HEK293 (cell line): ENCODE data around the gene CDC14A.

Source experiments
- ZNF175 ChIP-seq: fragments of 450-650 bp; formaldehyde crosslinking; IDR thresholded peaks from 2 replicates; pipeline ENCODE4 v1.5.1; 2016; ENCODE audit warnings: missing biosample characterization, missing genetic modification characterization
- ZNF837 ChIP-seq: fragments of 450-650 bp; formaldehyde crosslinking; IDR thresholded peaks from 2 replicates; pipeline ENCODE4 v1.5.1; 2016; ENCODE audit warnings: missing biosample characterization, missing genetic modification characterization
- TF ChIP-seq, protein P1 (sequence below): fragments of 450-650 bp; formaldehyde crosslinking; IDR thresholded peaks from 2 replicates; pipeline ENCODE4 v1.5.1; 2016; ENCODE audit warnings: missing biosample characterization, missing genetic modification characterization
- TF ChIP-seq, protein P2 (sequence below): fragments of 450-650 bp; formaldehyde crosslinking; IDR thresholded peaks from 2 replicates; pipeline ENCODE4 v1.5.1; 2016; ENCODE audit warnings: missing biosample characterization, missing genetic modification characterization
- TF ChIP-seq, protein P3 (sequence below): fragments of 450-650 bp; formaldehyde crosslinking; conservative IDR thresholded peaks from 2 replicates; pipeline ENCODE4 v1.5.1; 2016; ENCODE audit warnings: low read depth, missing biosample characterization, missing genetic modification characterization

DNA sequence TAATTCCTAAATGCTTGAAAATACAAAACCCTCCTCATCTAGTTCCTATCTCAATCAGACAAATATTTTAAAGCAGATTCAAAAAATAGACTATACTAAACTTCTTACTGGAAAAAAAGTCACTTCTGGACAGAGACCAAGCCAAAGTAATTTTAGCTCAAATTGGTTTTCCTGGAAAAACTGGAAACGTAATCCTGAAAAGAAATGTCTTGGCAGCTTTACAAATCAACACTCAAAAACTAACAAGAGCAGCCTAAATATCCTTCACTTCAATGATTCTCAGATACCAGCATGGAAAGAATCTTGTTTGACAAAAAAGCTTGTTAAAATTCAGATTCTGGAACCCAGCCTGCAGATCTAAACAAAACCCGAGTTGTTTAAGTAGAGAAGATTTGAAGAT lies 176.6 kb downstream of the CDC14A start:
- TF ChIP-seq, protein P1, sequence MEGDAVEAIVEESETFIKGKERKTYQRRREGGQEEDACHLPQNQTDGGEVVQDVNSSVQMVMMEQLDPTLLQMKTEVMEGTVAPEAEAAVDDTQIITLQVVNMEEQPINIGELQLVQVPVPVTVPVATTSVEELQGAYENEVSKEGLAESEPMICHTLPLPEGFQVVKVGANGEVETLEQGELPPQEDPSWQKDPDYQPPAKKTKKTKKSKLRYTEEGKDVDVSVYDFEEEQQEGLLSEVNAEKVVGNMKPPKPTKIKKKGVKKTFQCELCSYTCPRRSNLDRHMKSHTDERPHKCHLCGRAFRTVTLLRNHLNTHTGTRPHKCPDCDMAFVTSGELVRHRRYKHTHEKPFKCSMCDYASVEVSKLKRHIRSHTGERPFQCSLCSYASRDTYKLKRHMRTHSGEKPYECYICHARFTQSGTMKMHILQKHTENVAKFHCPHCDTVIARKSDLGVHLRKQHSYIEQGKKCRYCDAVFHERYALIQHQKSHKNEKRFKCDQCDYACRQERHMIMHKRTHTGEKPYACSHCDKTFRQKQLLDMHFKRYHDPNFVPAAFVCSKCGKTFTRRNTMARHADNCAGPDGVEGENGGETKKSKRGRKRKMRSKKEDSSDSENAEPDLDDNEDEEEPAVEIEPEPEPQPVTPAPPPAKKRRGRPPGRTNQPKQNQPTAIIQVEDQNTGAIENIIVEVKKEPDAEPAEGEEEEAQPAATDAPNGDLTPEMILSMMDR (tag by site-specific recombination), result no peak
- TF ChIP-seq, protein P2, sequence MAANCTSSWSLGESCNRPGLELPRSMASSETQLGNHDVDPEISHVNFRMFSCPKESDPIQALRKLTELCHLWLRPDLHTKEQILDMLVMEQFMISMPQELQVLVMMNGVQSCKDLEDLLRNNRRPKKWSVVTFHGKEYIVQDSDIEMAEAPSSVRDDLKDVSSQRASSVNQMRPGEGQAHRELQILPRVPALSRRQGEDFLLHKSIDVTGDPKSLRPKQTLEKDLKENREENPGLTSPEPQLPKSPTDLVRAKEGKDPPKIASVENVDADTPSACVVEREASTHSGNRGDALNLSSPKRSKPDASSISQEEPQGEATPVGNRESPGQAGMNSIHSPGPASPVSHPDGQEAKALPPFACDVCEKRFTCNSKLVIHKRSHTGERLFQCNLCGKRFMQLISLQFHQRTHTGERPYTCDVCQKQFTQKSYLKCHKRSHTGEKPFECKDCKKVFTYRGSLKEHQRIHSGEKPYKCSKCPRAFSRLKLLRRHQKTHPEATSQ (tag by site-specific recombination), result no peak
- TF ChIP-seq ZNF837 (tag by site-specific recombination), result no peak
- TF ChIP-seq, protein P3, sequence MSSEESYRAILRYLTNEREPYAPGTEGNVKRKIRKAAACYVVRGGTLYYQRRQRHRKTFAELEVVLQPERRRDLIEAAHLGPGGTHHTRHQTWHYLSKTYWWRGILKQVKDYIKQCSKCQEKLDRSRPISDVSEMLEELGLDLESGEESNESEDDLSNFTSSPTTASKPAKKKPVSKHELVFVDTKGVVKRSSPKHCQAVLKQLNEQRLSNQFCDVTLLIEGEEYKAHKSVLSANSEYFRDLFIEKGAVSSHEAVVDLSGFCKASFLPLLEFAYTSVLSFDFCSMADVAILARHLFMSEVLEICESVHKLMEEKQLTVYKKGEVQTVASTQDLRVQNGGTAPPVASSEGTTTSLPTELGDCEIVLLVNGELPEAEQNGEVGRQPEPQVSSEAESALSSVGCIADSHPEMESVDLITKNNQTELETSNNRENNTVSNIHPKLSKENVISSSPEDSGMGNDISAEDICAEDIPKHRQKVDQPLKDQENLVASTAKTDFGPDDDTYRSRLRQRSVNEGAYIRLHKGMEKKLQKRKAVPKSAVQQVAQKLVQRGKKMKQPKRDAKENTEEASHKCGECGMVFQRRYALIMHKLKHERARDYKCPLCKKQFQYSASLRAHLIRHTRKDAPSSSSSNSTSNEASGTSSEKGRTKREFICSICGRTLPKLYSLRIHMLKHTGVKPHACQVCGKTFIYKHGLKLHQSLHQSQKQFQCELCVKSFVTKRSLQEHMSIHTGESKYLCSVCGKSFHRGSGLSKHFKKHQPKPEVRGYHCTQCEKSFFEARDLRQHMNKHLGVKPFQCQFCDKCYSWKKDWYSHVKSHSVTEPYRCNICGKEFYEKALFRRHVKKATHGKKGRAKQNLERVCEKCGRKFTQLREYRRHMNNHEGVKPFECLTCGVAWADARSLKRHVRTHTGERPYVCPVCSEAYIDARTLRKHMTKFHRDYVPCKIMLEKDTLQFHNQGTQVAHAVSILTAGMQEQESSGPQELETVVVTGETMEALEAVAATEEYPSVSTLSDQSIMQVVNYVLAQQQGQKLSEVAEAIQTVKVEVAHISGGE (tag by site-specific recombination), result no peak
- TF ChIP-seq ZNF175 (tag by site-specific recombination), result no peak
